Keratinocyte (primary cell): ENCODE measurements around the gene CAPN7. TPM values are rescaled to one million over a fixed set of nuclear protein-coding genes. Genes with fewer than 3 reads are reported as not detected.

Experiments
- DNase-seq: peaks from one replicate; pipeline ENCODE4 v3.0.0-alpha.2; 2011; ENCODE audit warnings: low read depth, missing footprints, low spot score
- FAIRE-seq: peaks from 2 replicates; lab custom pipeline; 2011; peaks lifted over from hg19 to GRCh38; lab: Jason Lieb, UNC
- H2AFZ ChIP-seq: 2 replicates; pipeline ENCODE4 v1.6.0; 2012; ENCODE audit warnings: low read length, control low read depth, inconsistent platforms; ENCODE audit not compliant: control insufficient read depth
- H3K27ac ChIP-seq: 2 replicates; pipeline ENCODE4 v1.5.1; 2011; ENCODE audit warnings: low read length; ENCODE audit not compliant: control insufficient read depth, insufficient read depth
- H3K27me3 ChIP-seq: 3 replicates; pipeline ENCODE4 v1.6.0; 2011; ENCODE audit warnings: low read length; ENCODE audit not compliant: control insufficient read depth, insufficient read depth; ENCODE audit errors: extremely low read depth
- H3K36me3 ChIP-seq, 2 experiments: 2 replicates in 1 of 2; 3 replicates in 1 of 2; pipeline ENCODE4 v1.5.1; 2011; ENCODE audit warnings: low read length in 2 of 2, mild to moderate bottlenecking in 1 of 2; ENCODE audit not compliant: control insufficient read depth in 2 of 2, insufficient read depth in 2 of 2; ENCODE audit errors: extremely low read depth in 1 of 2
- H3K4me1 ChIP-seq: 3 replicates; pipeline ENCODE4 v1.5.1; 2011; ENCODE audit warnings: low read length; ENCODE audit not compliant: control insufficient read depth, insufficient read depth; ENCODE audit errors: extremely low read depth
- H3K4me2 ChIP-seq: 3 replicates; pipeline ENCODE4 v1.6.0; 2011; ENCODE audit warnings: low read depth, low read length; ENCODE audit not compliant: control insufficient read depth, insufficient read depth; ENCODE audit errors: extremely low read depth
- H3K4me3 ChIP-seq, 3 experiments: fragments of 200-600 bp in 1 of 3; sonication (generic) in 1 of 3; 2 replicates in 2 of 3; 3 replicates in 1 of 3; pipeline ENCODE4 v1.5.1; 2011 to 2016; ENCODE audit warnings: low read length in 3 of 3, mild to moderate bottlenecking in 3 of 3, control low read depth in 2 of 3, inconsistent platforms in 1 of 3, low read depth in 1 of 3, mixed read lengths in 1 of 3, mixed run types in 1 of 3, moderate library complexity in 1 of 3; ENCODE audit not compliant: control insufficient read depth in 2 of 3, insufficient read depth in 2 of 3; ENCODE audit errors: extremely low read depth in 1 of 3
- H3K79me2 ChIP-seq: 2 replicates; pipeline ENCODE4 v1.6.0; 2012; ENCODE audit warnings: low read length; ENCODE audit not compliant: control insufficient read depth, insufficient read depth
- H3K9ac ChIP-seq: 3 replicates; pipeline ENCODE4 v1.6.0; 2011; ENCODE audit warnings: low read length; ENCODE audit not compliant: control insufficient read depth, insufficient read depth; ENCODE audit errors: extremely low read depth
- H3K9me1 ChIP-seq: 3 replicates; pipeline ENCODE4 v1.6.0; 2011; ENCODE audit warnings: low read length; ENCODE audit not compliant: control insufficient read depth, insufficient read depth; ENCODE audit errors: extremely low read depth
- H3K9me3 ChIP-seq: 2 replicates; pipeline ENCODE4 v1.5.1; 2012; ENCODE audit warnings: low read depth, low read length; ENCODE audit not compliant: control insufficient read depth
- H4K20me1 ChIP-seq: 3 replicates; pipeline ENCODE4 v1.6.0; 2011; ENCODE audit warnings: low read length; ENCODE audit not compliant: control insufficient read depth, insufficient read depth; ENCODE audit errors: extremely low read depth
- EZH2 ChIP-seq: IDR thresholded peaks from one replicate; pipeline ENCODE4 v1.6.1; 2012; ENCODE audit warnings: inconsistent platforms, mild to moderate bottlenecking, low read length, moderate library complexity
- dilution Hi-C: fragments of 300-500 bp; cut with MboI; formaldehyde crosslinking; loops from one replicate; pipeline ENCODE4 v1.7.0; 2020; ENCODE audit warnings: low sequenced_read_pairs; ENCODE audit not compliant: extremely low pct_ligation_motif_present
- polyA plus RNA-seq, 5 experiments: library from polyadenylated mRNA; depleted of rRNA in 3 of 5; stranded (reverse) in 3 of 5; stranded (forward) in 1 of 5; unstranded in 1 of 5; fragments of >200 nt; gene quantifications; 1 replicate in 1 of 5; 2 replicates in 3 of 5; 3 replicates in 1 of 5; pipeline versions ENCODE4 v1.2.1 to v1.2.3, GENCODE V29; 2011 to 2012; ENCODE audit warnings: missing spikeins in 2 of 5, low read depth in 1 of 5, low replicate concordance in 1 of 5
- TF ChIP-seq, protein P1 (sequence below), 3 experiments: IDR thresholded peaks in 1 of 3; conservative IDR thresholded peaks in 1 of 3; optimal IDR thresholded peaks in 1 of 3; 2 replicates in 2 of 3; 3 replicates in 1 of 3; pipeline versions ENCODE3 to v1.5.1; 2011; ENCODE audit warnings: low read length in 3 of 3, mild to moderate bottlenecking in 3 of 3, moderate library complexity in 2 of 3, control low read depth in 1 of 3, inconsistent platforms in 1 of 3; ENCODE audit not compliant: insufficient read depth in 2 of 3; ENCODE audit errors: extremely low read depth in 1 of 3

The CAPN7 gene
- polyA plus RNA-seq, 1 donor (not counting 4 experiments of a cell fraction or from before 2014, with no cell fraction given), result 29.3 TPM

DNA sequence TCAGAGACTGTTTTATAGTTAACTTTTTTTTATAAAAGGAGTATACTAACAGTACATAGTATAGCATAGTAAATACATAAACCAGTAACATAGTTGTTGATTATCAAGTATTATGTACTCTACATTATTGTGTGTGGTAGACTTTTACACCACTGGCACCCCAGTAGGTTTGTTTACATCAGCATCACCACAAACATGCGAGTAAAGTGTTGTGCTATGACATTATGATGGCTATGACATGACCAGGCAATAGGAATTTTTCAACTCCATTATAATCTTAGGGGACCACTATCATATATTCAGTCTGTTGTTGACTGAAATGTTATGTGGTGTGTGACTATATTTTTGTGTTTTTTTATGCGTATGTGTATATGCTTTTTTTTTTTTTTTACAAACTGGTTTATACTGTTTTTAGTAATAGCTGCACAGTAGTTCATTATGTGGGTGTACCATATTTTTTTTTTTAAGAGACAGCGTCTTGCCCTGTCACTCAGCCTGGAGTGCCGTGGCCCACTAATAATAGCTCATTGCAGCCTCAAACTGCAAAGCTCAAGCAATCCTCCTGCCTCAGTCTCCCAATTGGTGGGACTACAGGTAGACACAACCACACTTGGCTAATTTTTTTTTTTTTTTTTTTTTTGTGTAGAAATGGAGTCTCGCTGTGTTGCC, 1.9 kb downstream of the CAPN7 start:
- no peaks in the 10 kb centered on the region for H3K9me1 ChIP-seq
- DNase-seq (no peak), FAIRE-seq (no peak)
- peaks cover 9% of the 10 kb centered on the region for H3K4me1 ChIP-seq
- peak overlapping the region; percentile 99 for H3K4me2 ChIP-seq
- dilution Hi-C loops, result no loop called here
- no peak for TF ChIP-seq EZH2
- TF ChIP-seq, protein P1, sequence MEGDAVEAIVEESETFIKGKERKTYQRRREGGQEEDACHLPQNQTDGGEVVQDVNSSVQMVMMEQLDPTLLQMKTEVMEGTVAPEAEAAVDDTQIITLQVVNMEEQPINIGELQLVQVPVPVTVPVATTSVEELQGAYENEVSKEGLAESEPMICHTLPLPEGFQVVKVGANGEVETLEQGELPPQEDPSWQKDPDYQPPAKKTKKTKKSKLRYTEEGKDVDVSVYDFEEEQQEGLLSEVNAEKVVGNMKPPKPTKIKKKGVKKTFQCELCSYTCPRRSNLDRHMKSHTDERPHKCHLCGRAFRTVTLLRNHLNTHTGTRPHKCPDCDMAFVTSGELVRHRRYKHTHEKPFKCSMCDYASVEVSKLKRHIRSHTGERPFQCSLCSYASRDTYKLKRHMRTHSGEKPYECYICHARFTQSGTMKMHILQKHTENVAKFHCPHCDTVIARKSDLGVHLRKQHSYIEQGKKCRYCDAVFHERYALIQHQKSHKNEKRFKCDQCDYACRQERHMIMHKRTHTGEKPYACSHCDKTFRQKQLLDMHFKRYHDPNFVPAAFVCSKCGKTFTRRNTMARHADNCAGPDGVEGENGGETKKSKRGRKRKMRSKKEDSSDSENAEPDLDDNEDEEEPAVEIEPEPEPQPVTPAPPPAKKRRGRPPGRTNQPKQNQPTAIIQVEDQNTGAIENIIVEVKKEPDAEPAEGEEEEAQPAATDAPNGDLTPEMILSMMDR (optimal IDR thresholded peaks at IDR 0.05 in 1 of 3, IDR thresholded peaks at IDR 0.05 in 1 of 3, conservative IDR thresholded peaks at IDR 0.05 in 1 of 3; ENCODE audit: extremely low read depth in 1 of 3, insufficient read depth in 2 of 3, low read length in 3 of 3), result no peak
- H3K9me3 ChIP-seq, result no peaks in the 10 kb centered on the region
- peak overlapping the region; percentile 94 to 98 (median 95) for H3K4me3 ChIP-seq
- peaks cover 4% of the 10 kb centered on the region for H4K20me1 ChIP-seq
- peaks cover 39% of the 10 kb centered on the region for H3K79me2 ChIP-seq
- peak overlapping the region; percentile 93 for H3K9ac ChIP-seq
- H3K27me3 ChIP-seq, result no peaks in the 10 kb centered on the region
- H3K27ac ChIP-seq, result peak overlapping the region; percentile 87
- no peak overlapping the region for H2AFZ ChIP-seq
- H3K36me3 ChIP-seq, result peaks cover 2 to 6% of the 10 kb centered on the region in 2 experiments

DNA sequence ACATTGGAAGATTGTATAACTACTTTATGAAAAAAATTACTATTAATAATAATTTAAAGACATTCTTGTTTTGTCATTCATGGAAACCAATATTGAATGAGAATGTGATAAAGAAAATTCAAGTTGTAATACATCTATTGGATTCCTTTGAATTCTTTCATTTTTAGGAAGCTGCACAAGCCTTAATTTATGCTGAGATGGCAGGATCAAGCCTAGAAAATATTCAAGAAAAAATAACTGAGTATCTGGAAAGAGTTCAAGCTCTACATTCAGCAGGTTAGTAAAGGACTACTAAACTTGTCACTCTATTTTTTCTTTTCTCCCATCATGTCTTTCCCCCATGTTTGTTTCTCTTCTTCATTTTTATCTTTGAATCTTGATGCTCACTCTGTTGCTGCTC, 5.9 kb downstream of the CAPN7 start:
- Histone ChIP-seq H3K36me3 (peaks cover 7 to 12% of the 10 kb centered on the region in 2 experiments), H3K4me2 (no peak overlapping the region), H3K9me1 (no peaks in the 10 kb centered on the region), H3K27ac (no peak overlapping the region), H3K9me3 (no peaks in the 10 kb centered on the region), H3K79me2 (peaks cover 31% of the 10 kb centered on the region), H3K27me3 (no peaks in the 10 kb centered on the region), H3K9ac (no peak overlapping the region), H3K4me1 (peaks cover 9% of the 10 kb centered on the region), H2AFZ (no peak overlapping the region), H4K20me1 (peaks cover 3% of the 10 kb centered on the region), H3K4me3 (no peak overlapping the region)
- dilution Hi-C loops, result no loop called here
- no peak for FAIRE-seq
- no peak for DNase-seq
- TF ChIP-seq, protein P1 (optimal IDR thresholded peaks at IDR 0.05 in 1 of 3, IDR thresholded peaks at IDR 0.05 in 1 of 3, conservative IDR thresholded peaks at IDR 0.05 in 1 of 3; ENCODE audit: extremely low read depth in 1 of 3, insufficient read depth in 2 of 3, low read length in 3 of 3), result no peak
- TF ChIP-seq EZH2, result no peak
